ENCODE measurements around the gene KCNT2.

GRCh38 chr1:196650403-196650802 is 42.2 kb upstream of the KCNT2 start:
- TF ChIP-seq CTCF (conservative IDR thresholded peaks at IDR 0.05 in 1 of 2, IDR thresholded peaks at IDR 0.05 in 1 of 2; ENCODE audit: extremely low read depth in 1 of 2, insufficient read depth in 1 of 2, low read depth in 1 of 2, low read length in 2 of 2): no peak
- TF ChIP-seq EZH2 (IDR thresholded peaks at IDR 0.05; ENCODE audit: borderline replicate concordance, low read length): no peak
